PC-3 (cell line): Measurements from ENCODE around the gene SVOP.

ENCODE experiments used
- EZH2 ChIP-seq: fragments of 300-600 bp; sonication (generic); IDR thresholded peaks from one replicate; pipeline ENCODE4 v1.6.1; 2017; ENCODE audit warnings: antibody characterized with exemption, mild to moderate bottlenecking, low read length; ENCODE audit not compliant: unreplicated experiment
- TF ChIP-seq, protein P1 (sequence below): fragments of 300-600 bp; sonication (generic); conservative IDR thresholded peaks from 2 replicates; pipeline ENCODE4 v1.5.1; 2017; ENCODE audit warnings: antibody characterized with exemption, low read depth, mild to moderate bottlenecking, low read length

DNA sequence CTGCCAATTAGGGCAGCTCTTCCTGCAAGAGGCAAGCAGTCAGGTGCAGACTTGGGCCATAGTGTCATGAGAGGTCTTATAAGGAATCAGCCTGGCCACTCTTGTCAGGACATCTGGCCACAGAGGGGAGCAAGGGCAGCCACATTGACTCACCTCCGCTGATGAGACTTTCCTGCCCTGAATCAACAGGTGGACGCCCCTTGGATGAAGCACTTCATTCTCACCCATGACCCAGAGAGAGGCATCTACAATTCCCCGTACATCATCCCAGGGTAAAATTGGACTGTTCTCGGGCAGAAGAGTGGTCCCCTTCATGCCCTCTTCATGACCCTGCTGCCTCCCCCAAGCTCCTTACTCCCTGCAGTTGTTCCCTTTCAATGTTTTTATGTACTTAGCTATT is 124.1 kb downstream of the SVOP start:
- TF ChIP-seq, protein P1, sequence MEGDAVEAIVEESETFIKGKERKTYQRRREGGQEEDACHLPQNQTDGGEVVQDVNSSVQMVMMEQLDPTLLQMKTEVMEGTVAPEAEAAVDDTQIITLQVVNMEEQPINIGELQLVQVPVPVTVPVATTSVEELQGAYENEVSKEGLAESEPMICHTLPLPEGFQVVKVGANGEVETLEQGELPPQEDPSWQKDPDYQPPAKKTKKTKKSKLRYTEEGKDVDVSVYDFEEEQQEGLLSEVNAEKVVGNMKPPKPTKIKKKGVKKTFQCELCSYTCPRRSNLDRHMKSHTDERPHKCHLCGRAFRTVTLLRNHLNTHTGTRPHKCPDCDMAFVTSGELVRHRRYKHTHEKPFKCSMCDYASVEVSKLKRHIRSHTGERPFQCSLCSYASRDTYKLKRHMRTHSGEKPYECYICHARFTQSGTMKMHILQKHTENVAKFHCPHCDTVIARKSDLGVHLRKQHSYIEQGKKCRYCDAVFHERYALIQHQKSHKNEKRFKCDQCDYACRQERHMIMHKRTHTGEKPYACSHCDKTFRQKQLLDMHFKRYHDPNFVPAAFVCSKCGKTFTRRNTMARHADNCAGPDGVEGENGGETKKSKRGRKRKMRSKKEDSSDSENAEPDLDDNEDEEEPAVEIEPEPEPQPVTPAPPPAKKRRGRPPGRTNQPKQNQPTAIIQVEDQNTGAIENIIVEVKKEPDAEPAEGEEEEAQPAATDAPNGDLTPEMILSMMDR = no peak
- no peak for TF ChIP-seq EZH2
